Prostate gland (tissue), 2 donors: ENCODE data around the gene BIN1. TPM values are rescaled to one million over a fixed set of nuclear protein-coding genes. Genes with fewer than 3 reads are reported as not detected.

Source experiments
- DNase-seq: peaks from one replicate; pipeline ENCODE4 v3.0.0-alpha.2; 2019; ENCODE audit warnings: low spot score
- H3K27ac ChIP-seq, 2 donors: fragments of 200-600 bp; sonication (generic); 2 replicates each; pipeline ENCODE4 v1.5.1; 2017 to 2019
- H3K27me3 ChIP-seq: fragments of 200-600 bp; sonication (generic); replicated peaks from 2 replicates; pipeline ENCODE4 v1.5.1; 2019; ENCODE audit not compliant: insufficient read depth
- H3K36me3 ChIP-seq, 2 donors: fragments of 200-600 bp; sonication (generic); 1 replicate in 1 of 2; 2 replicates in 1 of 2; pipeline versions ENCODE4 v1.5.1 to v1.8.1; 2017 to 2019
- H3K4me1 ChIP-seq: fragments of 200-600 bp; sonication (generic); replicated peaks from 2 replicates; pipeline ENCODE4 v1.5.1; 2019
- H3K4me3 ChIP-seq, 2 donors: fragments of 200-600 bp; sonication (generic); 2 replicates each; pipeline ENCODE4 v1.5.1; 2017 to 2019
- H3K9me3 ChIP-seq: fragments of 200-600 bp; sonication (generic); 2 replicates; pipeline ENCODE4 v1.5.1; 2017
- CTCF ChIP-seq, 4 experiments: fragments of 200-600 bp in 2 of 4; fragments of 450-650 bp in 2 of 4; sonication (generic) in 2 of 4; IDR thresholded peaks; 1 replicate in 3 of 4; 2 replicates in 1 of 4; pipeline ENCODE4 v1.5.1; 2016 to 2019; ENCODE audit warnings: antibody characterized with exemption in 4 of 4, mild to moderate bottlenecking in 2 of 4, moderate library complexity in 2 of 4
- POLR2A ChIP-seq: fragments of 450-650 bp; IDR thresholded peaks from one replicate; pipeline ENCODE4 v1.6.1; 2016; ENCODE audit warnings: antibody characterized with exemption, mild to moderate bottlenecking
- POLR2AphosphoS5 ChIP-seq: sonication (generic); formaldehyde crosslinking; IDR thresholded peaks from one replicate; pipeline ENCODE4 v1.6.1; 2017; ENCODE audit warnings: antibody characterized with exemption
- WGBS: methylation state at CpG from one replicate; pipeline ENCODE4 v1.1.5; 2018; 5-methylcytosine and 5-hydroxymethylcytosine counted together
- intact Hi-C: fragments of 100-400 bp; cut with DNase I; formaldehyde crosslinking; loops from one replicate; pipeline ENCODE4 v1.14.2; 2022
- total RNA-seq, 2 donors: library from RNA; depleted of rRNA; stranded (reverse); fragments of >200 nt; gene quantifications; one replicate each; pipeline ENCODE4 v1.1.0, GENCODE V29; 2016

Gene BIN1
- total RNA-seq, 2 donors from 2014 or later, result 65.6 to 70.1 TPM

GRCh38 chr2:127054996-127055785, 51.8 kb downstream of the BIN1 start:
- 85% methylated on average over 22 of the region's 25 CpGs for WGBS
- H3K27me3 ChIP-seq, result no peaks in the 10 kb centered on the region
- no peak overlapping the region for H3K27ac ChIP-seq
- TF ChIP-seq POLR2A, result no peak
- TF ChIP-seq CTCF (IDR thresholded peaks at IDR 0.05), result no peak
- TF ChIP-seq POLR2AphosphoS5, result no peak
- no peaks in the 10 kb centered on the region for H3K4me1 ChIP-seq
- no peak for DNase-seq
- no peaks in the 10 kb centered on the region for H3K9me3 ChIP-seq
- intact Hi-C loops, result no loop called here
- no peak overlapping the region for H3K4me3 ChIP-seq
- peaks cover 0 to 4% of the 10 kb centered on the region in 2 donors for H3K36me3 ChIP-seq

- Histone ChIP-seq H3K27ac (no peak overlapping the region), H3K9me3 (no peaks in the 10 kb centered on the region), H3K4me3 (no peak overlapping the region), H3K36me3 (no peaks in the 10 kb centered on the region), H3K4me1 (no peaks in the 10 kb centered on the region), H3K27me3 (no peaks in the 10 kb centered on the region)
- WGBS, result 94% methylated on average over 3 of the region's 7 CpGs
- no peak for TF ChIP-seq CTCF (IDR thresholded peaks at IDR 0.05)
- no peak for TF ChIP-seq POLR2AphosphoS5
- TF ChIP-seq POLR2A, result no peak
- intact Hi-C loops, result no loop called here
- no peak for DNase-seq
Measured at GRCh38 chr2:127054604-127054930, 52.4 kb downstream of the BIN1 start.

GRCh38 chr2:127053731-127054603, 53.0 kb downstream of the BIN1 start:
- intact Hi-C loops, result no loop called here
- Histone ChIP-seq H3K4me1 (no peaks in the 10 kb centered on the region), H3K9me3 (no peaks in the 10 kb centered on the region), H3K27me3 (no peaks in the 10 kb centered on the region), H3K27ac (no peak overlapping the region), H3K36me3 (no peaks in the 10 kb centered on the region), H3K4me3 (no peak overlapping the region)
- 85% methylated on average over 27 of the region's 33 CpGs for WGBS
- DNase-seq, result no peak
- TF ChIP-seq POLR2A (no peak), POLR2AphosphoS5 (no peak)

- intact Hi-C loops, result no loop called here
- DNase-seq, result no peak
- no peaks in the 10 kb centered on the region for H3K27me3 ChIP-seq
- H3K36me3 ChIP-seq, result no peaks in the 10 kb centered on the region
- H3K27ac ChIP-seq, result no peak overlapping the region
- H3K9me3 ChIP-seq, result no peaks in the 10 kb centered on the region
- H3K4me1 ChIP-seq, result no peaks in the 10 kb centered on the region
- TF ChIP-seq CTCF (IDR thresholded peaks at IDR 0.05) (no peak), POLR2A (no peak), POLR2AphosphoS5 (no peak)
- WGBS, result 90% methylated on average over 19 of the region's 19 CpGs
- no peak overlapping the region for H3K4me3 ChIP-seq
Measured at GRCh38 chr2:127052771-127053691, 53.9 kb downstream of the BIN1 start.
